K562 (cell line): Measurements from ENCODE around the gene MARS1. TPM values are rescaled to one million over a fixed set of nuclear protein-coding genes. Genes with fewer than 3 reads are reported as not detected.

Experiments used
- ARID3B ChIP-seq: fragments of 250-450 bp; sonication (Bioruptor Pico); IDR thresholded peaks from 2 replicates; pipeline ENCODE4 v1.4.0; 2020; ENCODE audit warnings: borderline replicate concordance
- ATF2 ChIP-seq: sonication (generic); formaldehyde crosslinking; IDR thresholded peaks from 2 replicates; pipeline ENCODE4 v1.8.1; 2022; ENCODE audit warnings: missing genetic modification reagents
- CCAR2 ChIP-seq: fragments of 200-400 bp; formaldehyde crosslinking; IDR thresholded peaks from 2 replicates; pipeline ENCODE4 v1.6.1; 2017; ENCODE audit warnings: mild to moderate bottlenecking, low read depth, low read length
- EZH2 ChIP-seq: IDR thresholded peaks from 2 replicates; pipeline ENCODE4 v1.6.1; 2012; ENCODE audit warnings: low read depth, mild to moderate bottlenecking, inconsistent platforms, low read length, borderline replicate concordance
- FOXK2 ChIP-seq, 2 experiments: fragments of 450-650 bp; IDR thresholded peaks in 1 of 2; conservative IDR thresholded peaks in 1 of 2; 2 replicates each; pipeline ENCODE4 v1.6.1; 2016; ENCODE audit warnings: low read depth in 2 of 2, mild to moderate bottlenecking in 1 of 2
- GABPA ChIP-seq: fragments of 200-800 bp; sonication (Bioruptor generic); conservative IDR thresholded peaks from 2 replicates; pipeline ENCODE4 v1.6.1; 2016; ENCODE audit warnings: low read depth, missing genetic modification characterization, missing compliant biosample characterization
- HMGXB4 ChIP-seq: sonication (generic); formaldehyde crosslinking; IDR thresholded peaks from 2 replicates; pipeline ENCODE4 v1.8.1; 2023; ENCODE audit warnings: mild to moderate bottlenecking, missing genetic modification reagents
- MBD2 ChIP-seq: sonication (generic); IDR thresholded peaks from 2 replicates; pipeline ENCODE4 v1.6.1; 2016; ENCODE audit warnings: low read depth, borderline replicate concordance
- PHF20 ChIP-seq: fragments of 450-650 bp; IDR thresholded peaks from 2 replicates; pipeline ENCODE4 v1.6.1; 2018; ENCODE audit not compliant: partially characterized antibody
- YY1 ChIP-seq, 3 experiments: IDR thresholded peaks; 2 replicates each; pipeline ENCODE4 v1.6.1; 2011; ENCODE audit warnings: low read length in 2 of 3, mild to moderate bottlenecking in 2 of 3, moderate library complexity in 2 of 3, borderline replicate concordance in 1 of 3, control low read depth in 1 of 3, low read depth in 1 of 3; ENCODE audit not compliant: insufficient read depth in 3 of 3, insufficient replicate concordance in 2 of 3, control insufficient read depth in 1 of 3, insufficient read length in 1 of 3; ENCODE audit errors: extremely low read depth in 1 of 3
- ZBTB26 ChIP-seq: fragments of 450-650 bp; formaldehyde crosslinking; IDR thresholded peaks from 2 replicates; pipeline ENCODE4 v1.4.0; 2022; ENCODE audit warnings: missing genetic modification characterization
- ZNF589 ChIP-seq: fragments of 200-800 bp; sonication (Bioruptor generic); IDR thresholded peaks from 2 replicates; pipeline ENCODE4 v1.6.1; 2016; ENCODE audit warnings: low read depth, missing genetic modification characterization, missing compliant biosample characterization
- ZNF592 ChIP-seq: fragments of 450-650 bp; IDR thresholded peaks from 2 replicates; pipeline ENCODE4 v1.6.1; 2017; ENCODE audit warnings: antibody characterized with exemption, mild to moderate bottlenecking
- ZSCAN29 ChIP-seq: fragments of 450-650 bp; IDR thresholded peaks from 2 replicates; pipeline ENCODE4 v1.6.1; 2017
- polyA plus RNA-seq, 8 experiments: library from polyadenylated mRNA; depleted of rRNA in 4 of 8; stranded (reverse) in 5 of 8; unstranded in 3 of 8; fragments of >200 nt; fragmentation: Nextera tagmentation in 2 of 8; fragmentation: Illumina TruSeq in 1 of 8; extraction: Ambion mirVana in 2 of 8; extraction: Trizol in 1 of 8; gene quantifications; 2 replicates each; pipeline versions ENCODE4 v1.2.1 to v1.2.3, GENCODE V29; 2011 to 2014; ENCODE audit warnings: inconsistent platforms in 1 of 8, missing spikeins in 1 of 8
- total RNA-seq, 7 experiments: library from RNA; depleted of rRNA in 6 of 7; stranded (reverse); fragments of >200 nt in 6 of 7; fragmentation: Illumina TruSeq in 2 of 7; extraction: Trizol in 2 of 7; gene quantifications; 2 replicates each; pipeline versions ENCODE4 v1.2.1 to v1.2.3, GENCODE V29; 2011 to 2021; ENCODE audit warnings: low replicate concordance in 1 of 7

Gene MARS1
- total and polyA plus RNA-seq, 9 of the 15 experiments (the other 6 are each of a cell fraction or from before 2014, with no cell fraction given), result 117 to 382 (median 220) TPM

- TF ChIP-seq ARID3B (CRISPR knock-in tag), result no peak
- no peak for TF ChIP-seq ZBTB26 (CRISPR knock-in tag)
- no peak for TF ChIP-seq PHF20
- peak; percentile 81 for TF ChIP-seq ZNF589 (CRISPR knock-in tag)
- no peak for TF ChIP-seq CCAR2
- TF ChIP-seq ZSCAN29, result 0 out of 2 replicates have a peak, but pooled peaks have one; percentile 27
- no peak for TF ChIP-seq ATF2 (CRISPR knock-in tag)
- TF ChIP-seq MBD2, result no peak
- TF ChIP-seq ZNF592, result peak; percentile 9; the same call in 1 of the 2 replicates
- TF ChIP-seq GABPA (tag), result no peak
- TF ChIP-seq FOXK2 (conservative IDR thresholded peaks at IDR 0.05 in 1 of 2, IDR thresholded peaks at IDR 0.05 in 1 of 2; ENCODE audit: low read depth in 2 of 2), result 0 out of 4 replicates have a peak, but pooled peaks of 1 of the 2 experiments have one; percentile 8
- peak in 1 of 3 experiments; percentile 18 for TF ChIP-seq YY1 (IDR thresholded peaks at IDR 0.05; ENCODE audit: borderline replicate concordance in 1 of 3, control insufficient read depth in 1 of 3, extremely low read depth in 1 of 3, insufficient read depth in 3 of 3, insufficient read length in 1 of 3, insufficient replicate concordance in 2 of 3, low read depth in 1 of 3, low read length in 2 of 3)
- no peak for TF ChIP-seq HMGXB4 (CRISPR knock-in tag)
- no peak for TF ChIP-seq EZH2
These were observed 65.7 kb downstream of the MARS1 start (continued) for GRCh38 chr12:57553343-57554202.
